ENCODE measurements around the gene ATAT1.

ATAT1 gene

DNA sequence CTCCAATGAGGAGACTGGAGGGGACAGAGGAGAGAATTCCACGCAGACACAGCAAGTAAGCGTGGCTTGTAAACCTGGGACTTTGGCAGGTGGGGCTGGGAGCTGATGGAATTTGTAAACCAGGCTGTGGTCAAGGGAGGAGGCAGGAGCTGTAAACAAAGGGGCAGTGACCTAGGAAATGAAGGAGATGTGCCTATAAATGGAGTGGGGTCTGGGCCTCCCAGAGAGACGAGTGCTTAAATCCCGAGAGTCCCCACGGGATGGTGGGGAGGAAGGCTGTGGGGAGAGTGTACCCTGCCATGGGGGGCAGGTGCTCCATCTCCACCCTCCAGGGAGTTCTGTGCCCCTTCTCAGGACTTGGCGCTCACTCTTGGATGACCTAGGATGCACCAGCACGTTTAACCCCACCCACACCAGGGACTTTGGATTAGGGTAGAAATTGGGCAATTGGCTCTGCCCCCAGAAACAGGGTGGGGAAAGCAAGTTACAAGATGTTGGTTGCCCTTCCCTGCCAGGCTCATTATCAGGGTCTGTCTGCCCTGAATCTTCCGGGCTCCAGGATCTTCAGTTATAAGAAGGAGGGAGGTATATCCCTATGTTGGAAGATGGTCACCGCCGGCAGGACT is 50.1 kb downstream of the ATAT1 start:
- peaks cover 59% of the 10 kb centered on the region for H3K4me1 Mint-ChIP-seq (ENCODE audit: low read depth)
- peaks cover 72% of the 10 kb centered on the region for H3K36me3 Mint-ChIP-seq (ENCODE audit: low read depth)
- H3K9me3 Mint-ChIP-seq = no peaks in the 10 kb centered on the region
- no peaks in the 10 kb centered on the region for H3K27me3 Mint-ChIP-seq
- intact Hi-C loops (cut with micrococcal nuclease) = no loop called here
- no peak overlapping the region for H3K4me3 Mint-ChIP-seq
- H3K27ac Mint-ChIP-seq = peak overlapping the region; percentile 7

DNA sequence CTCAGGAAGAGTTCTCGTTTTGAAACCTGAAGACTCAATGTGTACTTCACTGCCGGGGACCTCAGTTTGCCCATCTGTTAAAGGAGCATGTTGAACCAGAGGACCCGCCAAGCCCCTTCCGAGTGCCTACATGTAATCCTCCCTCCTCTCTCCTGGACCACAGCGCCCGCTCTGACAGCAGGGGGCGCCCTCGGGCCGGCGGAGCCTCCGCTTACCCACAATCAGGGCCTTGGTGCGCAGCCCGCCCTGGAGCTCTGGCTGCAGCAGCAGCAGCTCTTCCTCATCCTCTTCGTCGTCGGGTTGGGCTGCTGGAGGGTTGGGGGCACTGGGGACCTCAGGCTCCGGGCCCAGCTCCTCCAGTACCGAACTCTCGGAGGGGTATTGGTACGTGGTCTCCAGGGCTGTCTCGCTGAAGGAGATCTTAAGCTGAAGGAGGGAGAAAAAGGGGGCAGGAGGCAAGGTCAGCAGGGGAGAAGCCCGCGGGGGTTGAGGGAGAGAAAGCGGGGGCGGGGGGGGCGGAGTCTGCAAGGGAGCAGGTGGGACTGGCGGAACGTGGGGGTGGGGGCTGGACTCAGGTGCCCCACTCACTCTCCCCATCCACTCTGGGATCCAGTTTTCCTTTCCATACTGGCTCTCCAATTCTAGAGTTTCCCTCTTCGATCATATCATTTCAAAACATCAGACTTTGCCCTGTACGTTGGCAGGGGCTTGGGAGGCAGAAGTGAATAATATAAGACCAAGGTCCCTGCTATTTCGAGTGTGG is 52.5 kb downstream of the ATAT1 start:
- intact Hi-C loops (cut with micrococcal nuclease) = loop anchor here (1.0 to 2.0 kb wide), 2 partner anchors 43 to 52 kb away; no protein-coding TSS in a partner anchor
- H3K27ac Mint-ChIP-seq = peak overlapping the region; percentile 91
- H3K27me3 Mint-ChIP-seq = no peaks in the 10 kb centered on the region
- H3K36me3 Mint-ChIP-seq (ENCODE audit: low read depth) = peaks cover 87% of the 10 kb centered on the region
- H3K4me1 Mint-ChIP-seq (ENCODE audit: low read depth) = peaks cover 56% of the 10 kb centered on the region
- peak overlapping the region; percentile 93 for H3K4me3 Mint-ChIP-seq
- H3K9me3 Mint-ChIP-seq = no peaks in the 10 kb centered on the region

DNA sequence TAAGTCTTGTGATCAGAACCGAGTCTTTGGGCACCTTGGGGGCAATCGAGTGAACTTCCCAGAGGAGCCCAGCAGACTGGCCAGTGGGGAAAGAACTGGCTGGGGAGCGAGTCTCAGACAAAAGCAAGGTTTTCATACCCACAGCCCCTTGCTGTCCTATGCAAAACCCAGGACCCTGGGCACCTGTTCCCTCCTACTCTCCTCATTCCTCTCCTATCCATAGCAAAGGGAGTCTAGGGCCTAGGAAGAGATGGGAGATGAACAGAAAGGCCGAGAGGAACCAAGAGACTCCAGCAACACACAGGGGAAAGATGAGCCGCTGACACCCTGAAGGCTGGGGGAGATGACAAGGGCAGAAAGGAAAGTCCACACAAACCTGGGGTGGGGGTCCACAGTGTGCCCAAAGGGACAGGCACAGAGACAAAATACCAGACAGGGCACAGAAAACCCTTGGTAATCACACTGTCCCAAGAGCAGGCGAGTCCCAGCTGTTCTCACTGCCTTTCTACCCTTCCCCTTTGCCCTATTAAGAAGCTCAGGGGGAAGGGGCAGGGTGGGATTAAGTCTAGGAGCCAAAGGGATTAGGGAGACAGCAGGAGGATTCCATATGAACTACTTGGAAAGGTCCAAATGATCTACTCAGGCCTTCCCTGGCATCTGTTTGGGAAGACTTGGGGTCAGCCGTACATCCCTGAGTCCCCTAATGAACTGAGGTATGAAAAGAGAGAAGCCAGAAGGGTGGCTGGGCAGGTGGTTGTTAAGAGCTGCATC is 53.3 kb downstream of the ATAT1 start:
- intact Hi-C loops (cut with micrococcal nuclease) = loop anchor here (1.0 to 2.0 kb wide), 2 partner anchors 42 to 51 kb away; no protein-coding TSS in a partner anchor
- peak overlapping the region; percentile 93 for H3K4me3 Mint-ChIP-seq
- H3K27me3 Mint-ChIP-seq = no peaks in the 10 kb centered on the region
- H3K27ac Mint-ChIP-seq = peak overlapping the region; percentile 91
- peaks cover 59% of the 10 kb centered on the region for H3K4me1 Mint-ChIP-seq (ENCODE audit: low read depth)
- peaks cover 95% of the 10 kb centered on the region for H3K36me3 Mint-ChIP-seq (ENCODE audit: low read depth)
- no peaks in the 10 kb centered on the region for H3K9me3 Mint-ChIP-seq

DNA sequence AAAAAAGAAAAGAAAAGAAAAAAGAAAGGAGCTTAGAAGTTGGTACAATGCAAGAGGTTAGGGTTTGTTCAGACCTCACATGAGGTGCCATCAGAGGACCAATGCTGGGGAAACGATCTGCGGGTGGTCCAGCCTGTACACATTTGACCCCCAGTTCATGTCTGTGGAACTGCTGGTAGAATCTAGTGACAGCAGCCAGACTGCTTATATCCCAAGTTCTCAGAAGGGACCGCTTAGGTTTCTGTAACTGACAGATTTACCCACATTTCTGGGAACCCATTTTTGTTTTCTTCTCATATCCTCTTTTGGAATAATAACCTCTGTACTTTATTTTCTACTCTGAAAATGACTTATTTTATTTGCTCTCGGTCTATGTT is 55.1 kb downstream of the ATAT1 start:
- H3K4me3 Mint-ChIP-seq = peak overlapping the region; percentile 93
- intact Hi-C loops (cut with micrococcal nuclease) = loop anchor here (2.0 kb wide), 1 partner anchor 65 kb away; the partner anchor contains the start of genes MRPS18B and PPP1R10
- H3K27ac Mint-ChIP-seq = peak overlapping the region; percentile 91
- H3K27me3 Mint-ChIP-seq = no peaks in the 10 kb centered on the region
- H3K9me3 Mint-ChIP-seq = no peaks in the 10 kb centered on the region
- H3K4me1 Mint-ChIP-seq (ENCODE audit: low read depth) = peaks cover 57% of the 10 kb centered on the region
- H3K36me3 Mint-ChIP-seq (ENCODE audit: low read depth) = peaks cover 100% of the 10 kb centered on the region

DNA sequence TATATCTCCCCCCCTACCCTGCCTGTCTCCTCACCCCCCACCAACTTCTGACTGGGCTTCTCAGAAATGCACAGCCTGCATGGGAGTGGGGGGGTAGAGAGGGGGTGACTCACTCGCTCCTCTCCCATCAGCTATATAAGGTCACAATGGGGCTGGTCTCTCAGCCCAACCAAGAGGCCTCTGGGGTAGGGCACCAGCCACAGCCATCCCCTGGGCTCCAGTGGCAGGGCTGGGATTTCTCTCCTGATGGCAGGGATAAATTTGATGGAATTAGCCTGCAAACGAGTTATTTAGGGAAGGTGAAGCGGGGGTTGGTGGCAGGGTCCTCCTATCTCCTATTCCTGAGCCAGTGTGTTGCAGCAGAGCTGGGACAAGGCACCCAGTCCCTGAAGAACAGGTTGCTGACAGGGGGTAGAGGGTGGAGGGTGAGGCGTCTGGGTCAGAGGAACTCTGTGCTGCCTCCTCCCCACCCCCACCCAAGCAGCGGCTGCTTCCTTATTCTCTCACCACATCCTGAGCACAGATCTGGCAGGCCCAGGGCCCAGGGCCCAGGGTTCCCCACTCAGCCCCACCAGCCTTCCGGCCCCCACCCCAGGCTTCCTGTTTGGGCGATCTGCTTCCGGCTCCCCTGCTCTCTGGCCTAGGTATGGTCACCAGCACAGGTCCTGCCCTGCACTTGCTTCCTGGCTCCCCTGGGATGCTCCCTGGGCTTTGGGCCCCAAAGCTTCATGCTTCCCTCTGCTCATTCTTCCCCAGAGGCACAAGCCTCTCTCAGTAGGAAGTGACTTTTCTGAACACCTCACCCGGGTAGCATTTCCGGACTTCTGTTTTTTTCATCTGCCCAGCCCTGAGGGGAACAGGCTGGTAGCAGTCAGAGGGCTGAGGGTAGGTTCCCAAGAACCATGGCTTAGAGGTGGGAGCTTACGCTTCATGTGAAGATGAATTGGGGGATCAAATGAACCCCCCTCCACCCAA is 55.8 kb downstream of the ATAT1 start:
- Mint-ChIP-seq H3K27me3 (no peaks in the 10 kb centered on the region), H3K36me3 (ENCODE audit: low read depth) (peaks cover 100% of the 10 kb centered on the region), H3K4me1 (ENCODE audit: low read depth) (peaks cover 53% of the 10 kb centered on the region), H3K4me3 (peak overlapping the region; percentile 93), H3K9me3 (no peaks in the 10 kb centered on the region), H3K27ac (peak overlapping the region; percentile 91)
- intact Hi-C loops (cut with micrococcal nuclease) = loop anchor here (2.0 kb wide), 1 partner anchor 66 kb away; the partner anchor contains the start of genes MRPS18B and PPP1R10

DNA sequence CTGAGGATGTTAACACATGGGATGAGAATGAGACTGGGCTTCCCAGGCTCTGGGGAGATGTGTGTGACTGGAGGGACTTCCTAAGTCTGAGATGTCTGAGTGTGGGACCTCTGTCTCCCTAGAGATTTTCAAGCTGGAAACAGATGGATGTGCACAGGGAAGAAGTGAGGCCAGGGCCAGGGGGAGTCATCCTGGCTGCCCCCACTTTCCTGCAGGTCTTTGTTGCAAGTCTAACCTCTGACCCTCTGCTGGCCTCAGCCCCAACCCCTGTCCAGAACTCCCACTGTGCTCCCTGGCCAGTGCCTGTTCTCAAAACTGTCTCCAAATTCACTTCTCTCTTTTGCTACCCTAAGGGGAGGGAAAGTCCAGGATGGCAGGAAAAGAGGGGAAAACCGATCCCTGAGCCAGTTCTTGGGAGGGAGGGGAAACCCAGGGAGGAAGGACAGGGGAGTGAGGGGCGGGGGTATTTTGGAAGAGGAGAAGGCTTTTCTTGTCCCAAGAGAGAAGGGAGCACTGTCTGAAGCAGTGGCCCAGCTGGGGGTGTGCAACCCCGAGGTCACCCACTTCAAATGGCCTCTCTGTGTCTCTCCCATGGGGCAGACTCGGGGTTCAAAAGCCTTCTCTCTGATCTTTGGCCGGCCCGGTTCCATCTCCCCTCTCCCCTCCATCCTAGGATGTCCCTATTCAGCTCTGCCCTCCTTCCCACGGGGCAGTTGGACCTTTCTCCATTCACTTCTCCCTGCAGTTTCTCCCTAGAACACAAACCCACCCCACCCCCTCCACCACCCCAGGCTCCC is 56.7 kb downstream of the ATAT1 start:
- intact Hi-C loops (cut with micrococcal nuclease) = loop anchor here (2.0 kb wide), 1 partner anchor 67 kb away; the partner anchor contains the start of genes MRPS18B and PPP1R10
- Mint-ChIP-seq H3K36me3 (ENCODE audit: low read depth) (peaks cover 100% of the 10 kb centered on the region), H3K9me3 (no peaks in the 10 kb centered on the region), H3K27ac (peak overlapping the region; percentile 91), H3K4me1 (ENCODE audit: low read depth) (peaks cover 63% of the 10 kb centered on the region), H3K27me3 (no peaks in the 10 kb centered on the region), H3K4me3 (peak overlapping the region; percentile 93)

DNA sequence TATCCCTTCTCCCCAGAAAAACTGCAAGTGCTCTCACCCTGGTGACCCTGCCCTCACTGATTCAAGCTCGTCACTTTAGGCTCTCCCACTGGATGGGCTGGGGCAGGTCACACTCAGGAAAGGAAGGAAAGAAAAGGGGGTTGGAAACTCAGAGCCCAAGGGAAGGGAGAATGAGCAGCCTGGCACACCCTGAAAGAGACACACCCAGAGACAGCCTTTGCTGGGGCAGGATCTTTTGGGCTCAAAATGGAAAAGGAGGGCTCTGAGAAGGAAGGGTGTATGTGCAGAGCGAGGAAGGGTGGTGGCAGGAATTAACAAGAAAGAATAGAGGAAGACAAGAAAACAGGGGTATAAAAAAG is 57.3 kb downstream of the ATAT1 start:
- H3K36me3 Mint-ChIP-seq (ENCODE audit: low read depth) = peaks cover 100% of the 10 kb centered on the region
- no peaks in the 10 kb centered on the region for H3K27me3 Mint-ChIP-seq
- peak overlapping the region; percentile 91 for H3K27ac Mint-ChIP-seq
- peak overlapping the region; percentile 93 for H3K4me3 Mint-ChIP-seq
- intact Hi-C loops (cut with micrococcal nuclease) = loop anchor here (2.0 kb wide), 1 partner anchor 67 kb away; the partner anchor contains the start of genes MRPS18B and PPP1R10
- H3K4me1 Mint-ChIP-seq (ENCODE audit: low read depth) = peaks cover 65% of the 10 kb centered on the region
- no peaks in the 10 kb centered on the region for H3K9me3 Mint-ChIP-seq

DNA sequence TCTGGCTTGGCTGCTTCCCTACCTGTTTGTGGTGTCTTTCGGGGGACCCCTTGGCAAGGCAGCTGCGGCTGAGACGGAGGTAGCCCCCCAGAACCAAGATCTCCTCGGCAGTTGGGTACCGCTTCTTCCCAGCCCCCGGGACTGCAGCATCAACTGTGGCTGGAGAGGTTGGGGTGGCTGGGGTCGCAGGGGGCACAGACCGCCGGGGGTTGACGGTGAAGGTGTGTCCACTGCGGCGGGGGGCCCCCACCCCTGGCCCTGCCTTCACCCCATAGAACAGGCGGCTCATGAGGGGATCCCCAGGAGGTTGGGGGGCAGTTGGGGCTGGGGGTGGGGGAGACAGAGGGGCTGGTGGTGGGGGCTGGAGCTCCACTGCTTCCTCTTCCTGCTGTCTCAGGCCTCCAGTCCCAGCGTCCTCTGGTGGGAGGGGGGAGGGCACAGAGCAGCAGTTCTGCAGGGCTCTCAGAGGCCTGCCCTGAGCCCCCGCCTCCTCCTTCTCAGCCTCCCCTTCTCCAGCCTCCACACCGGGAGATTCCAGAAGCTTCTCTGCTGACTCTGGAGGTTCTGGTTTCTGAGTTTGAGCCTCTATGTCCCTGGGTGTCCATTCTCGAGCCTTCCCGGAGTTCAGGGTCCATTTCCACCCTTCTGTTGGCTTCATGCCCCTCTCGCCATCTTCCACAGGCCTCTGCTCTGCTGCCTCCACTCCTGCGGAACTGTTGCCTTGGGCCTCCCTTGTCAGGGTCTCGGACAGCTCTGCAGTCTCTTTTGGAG is 57.9 kb downstream of the ATAT1 start:
- Mint-ChIP-seq H3K27me3 (no peaks in the 10 kb centered on the region), H3K9me3 (no peaks in the 10 kb centered on the region), H3K4me3 (peak overlapping the region; percentile 93), H3K4me1 (ENCODE audit: low read depth) (peaks cover 65% of the 10 kb centered on the region), H3K27ac (peak overlapping the region; percentile 91), H3K36me3 (ENCODE audit: low read depth) (peaks cover 98% of the 10 kb centered on the region)
- intact Hi-C loops (cut with micrococcal nuclease) = no loop called here

DNA sequence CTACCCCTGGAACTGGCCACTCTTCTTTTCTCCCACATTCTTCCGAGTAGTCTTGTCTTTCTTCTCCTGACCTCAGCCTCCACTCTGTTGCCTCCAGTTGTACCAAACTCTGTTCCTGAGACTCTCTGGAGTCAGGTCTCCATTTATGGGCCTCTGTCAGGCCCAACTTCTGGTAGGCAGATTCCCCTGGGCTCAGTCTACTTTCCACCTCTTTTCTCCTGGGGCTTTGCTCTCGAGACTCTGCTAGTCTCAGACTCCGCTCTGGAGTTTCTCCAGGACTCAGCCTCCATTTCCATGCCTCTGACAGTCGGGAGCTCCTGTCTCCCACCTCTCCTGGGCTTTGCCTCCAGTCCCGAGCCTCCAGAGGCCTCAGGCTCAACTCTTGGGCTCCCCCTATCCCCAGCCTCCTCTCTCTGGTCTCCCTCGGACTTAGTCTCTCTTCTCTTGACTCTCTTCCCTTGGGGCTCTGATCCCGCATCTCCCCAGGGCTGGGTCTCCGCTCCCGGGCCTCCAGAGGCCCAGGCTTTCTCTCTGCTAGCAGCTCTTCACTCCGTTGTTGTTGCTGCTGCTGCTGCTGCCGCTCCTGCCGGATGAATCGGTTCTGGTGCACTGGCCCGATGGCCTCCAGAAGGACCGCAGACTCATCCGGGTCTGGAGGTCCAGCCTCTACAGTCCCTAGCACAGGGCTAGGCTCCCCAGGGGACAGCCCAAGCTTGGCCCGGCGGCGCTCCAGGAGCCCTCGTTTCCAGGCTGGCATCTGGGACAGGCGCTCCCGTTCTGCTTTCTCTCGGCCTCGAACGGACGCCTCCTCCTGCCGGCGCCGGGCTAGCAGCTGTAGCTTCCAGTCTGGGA is 58.7 kb downstream of the ATAT1 start:
- no peaks in the 10 kb centered on the region for H3K9me3 Mint-ChIP-seq
- intact Hi-C loops (cut with micrococcal nuclease) = no loop called here
- H3K4me3 Mint-ChIP-seq = peak overlapping the region; percentile 93
- H3K4me1 Mint-ChIP-seq (ENCODE audit: low read depth) = peaks cover 65% of the 10 kb centered on the region
- peak overlapping the region; percentile 91 for H3K27ac Mint-ChIP-seq
- H3K27me3 Mint-ChIP-seq = no peaks in the 10 kb centered on the region
- peaks cover 93% of the 10 kb centered on the region for H3K36me3 Mint-ChIP-seq (ENCODE audit: low read depth)

DNA sequence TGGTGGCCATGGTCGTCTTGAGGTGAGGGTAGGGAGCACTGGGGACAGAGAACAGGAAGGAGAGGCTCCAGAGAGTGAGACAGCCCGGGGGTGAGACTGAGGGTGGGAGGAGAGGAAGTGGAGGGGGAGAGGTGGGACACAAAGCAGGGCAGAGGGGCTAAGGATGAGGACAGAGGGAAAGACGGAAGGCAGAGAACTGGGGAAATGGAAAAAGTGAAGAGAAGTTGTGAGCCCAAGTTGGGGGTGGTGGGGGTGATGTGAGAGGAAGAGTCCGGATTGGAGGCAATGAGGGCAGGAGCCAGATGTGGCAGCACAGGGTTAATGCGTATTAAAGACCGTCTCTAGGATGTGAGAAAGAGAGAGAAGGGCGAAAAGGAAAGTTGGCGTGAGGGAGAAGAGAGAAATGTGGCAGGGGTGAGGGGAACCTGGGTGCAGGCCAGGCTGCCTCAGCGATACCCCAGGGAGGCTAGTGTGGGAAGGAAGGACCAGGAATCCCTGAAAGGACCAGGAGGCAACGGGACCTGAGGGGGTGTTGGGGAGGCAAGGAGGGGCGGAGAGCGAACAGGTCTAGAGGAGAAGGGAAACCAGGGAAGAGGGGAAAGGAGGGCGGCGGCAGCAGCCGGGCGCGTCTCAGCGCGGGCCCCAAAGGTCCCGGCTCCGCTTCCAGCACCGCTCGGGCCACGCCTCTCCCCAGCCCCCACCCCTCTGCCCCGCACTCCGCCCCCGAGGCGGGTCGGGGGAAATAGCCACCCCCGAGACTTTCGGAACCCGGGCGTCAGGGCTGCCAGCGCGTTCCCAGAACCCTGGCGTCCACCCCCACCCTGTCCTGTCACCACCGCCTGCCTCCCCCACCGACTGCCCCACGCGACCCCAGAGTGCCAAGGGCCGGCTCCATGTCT is 59.6 kb downstream of the ATAT1 start, which contains the start of gene PPP1R18:
TSS of gene PPP1R18 (minus strand) at position 637 of the 899 bp plus-strand sequence. CDS start at position 10, 627 bp downstream.
- Mint-ChIP-seq H3K9me3 (no peaks in the 10 kb centered on the region), H3K4me3 (peak within 1 kb of the TSS; percentile 93), H3K4me1 (ENCODE audit: low read depth) (peaks cover 59% of the 10 kb centered on the region), H3K27ac (peak within 1 kb of the TSS; percentile 91), H3K27me3 (no peaks in the 10 kb centered on the region), H3K36me3 (ENCODE audit: low read depth) (peaks cover 88% of the 10 kb centered on the region)
- intact Hi-C loops (cut with micrococcal nuclease) = no loop called here
